Fibroblast of skin of right quadriceps (primary cell): Measurements from ENCODE around the gene AQP9.
"Not testable (repeated sequence)": the region's sequence is repeated elsewhere in the genome, so short reads cannot be mapped to it uniquely, and the experiment has no call there.

Source experiments
- DNase-seq: peaks from one replicate; pipeline ENCODE4 v3.0.0-alpha.2; 2013

The AQP9 gene

DNA sequence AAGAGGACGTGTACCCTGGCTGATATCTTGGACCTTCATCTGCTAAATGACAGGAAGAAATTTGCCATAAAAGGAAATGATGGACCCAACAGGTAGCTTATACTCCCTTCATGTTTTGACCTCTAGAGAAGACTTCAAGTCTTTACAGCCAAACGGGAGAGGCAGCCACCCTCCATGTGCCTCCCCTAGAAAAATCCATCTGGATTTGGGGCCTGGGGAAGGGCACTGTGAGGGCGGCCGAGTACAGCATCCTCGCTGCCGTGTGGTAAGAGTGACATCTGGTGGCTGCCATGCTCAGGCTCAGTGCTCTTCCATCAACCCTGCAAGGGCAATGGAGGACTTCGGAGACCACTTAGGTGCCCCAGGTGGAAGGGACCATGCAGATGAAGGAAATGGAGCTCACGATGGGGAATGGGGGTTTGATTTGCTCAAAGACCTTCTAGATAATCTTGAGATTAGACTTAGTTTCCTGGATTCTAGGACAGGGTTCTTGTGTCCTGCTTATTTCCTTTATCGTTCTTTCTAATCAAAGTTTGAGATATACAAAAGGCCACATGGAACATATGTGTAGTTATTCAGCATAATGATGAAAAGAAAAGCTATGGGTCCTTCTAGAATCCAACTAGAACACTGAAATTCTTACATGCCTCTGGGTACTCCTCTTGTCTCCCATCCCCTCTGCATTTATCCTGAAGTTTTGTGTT is 44.4 kb downstream of the AQP9 start:
- DNase-seq = peak; percentile 46

DNA sequence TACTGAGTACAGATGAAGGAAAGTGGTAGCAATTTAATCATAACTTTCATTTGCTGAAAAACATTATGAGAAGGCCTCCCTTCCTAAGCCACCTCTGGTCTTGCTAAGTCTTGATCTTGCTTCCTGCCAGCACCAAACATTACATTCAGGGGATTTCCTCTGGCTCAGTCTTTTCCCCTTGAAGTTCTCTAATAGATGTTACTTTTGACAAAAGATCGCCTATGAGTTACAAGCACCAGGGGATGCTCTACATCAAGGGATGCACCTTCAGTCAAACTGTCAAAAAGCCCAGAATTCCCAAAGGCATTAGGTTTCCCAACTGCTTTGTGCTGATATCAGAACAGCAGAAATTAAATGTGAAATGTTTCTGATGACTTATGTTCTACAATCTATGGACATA is 47.3 kb downstream of the AQP9 start:
- DNase-seq = no peak

DNA sequence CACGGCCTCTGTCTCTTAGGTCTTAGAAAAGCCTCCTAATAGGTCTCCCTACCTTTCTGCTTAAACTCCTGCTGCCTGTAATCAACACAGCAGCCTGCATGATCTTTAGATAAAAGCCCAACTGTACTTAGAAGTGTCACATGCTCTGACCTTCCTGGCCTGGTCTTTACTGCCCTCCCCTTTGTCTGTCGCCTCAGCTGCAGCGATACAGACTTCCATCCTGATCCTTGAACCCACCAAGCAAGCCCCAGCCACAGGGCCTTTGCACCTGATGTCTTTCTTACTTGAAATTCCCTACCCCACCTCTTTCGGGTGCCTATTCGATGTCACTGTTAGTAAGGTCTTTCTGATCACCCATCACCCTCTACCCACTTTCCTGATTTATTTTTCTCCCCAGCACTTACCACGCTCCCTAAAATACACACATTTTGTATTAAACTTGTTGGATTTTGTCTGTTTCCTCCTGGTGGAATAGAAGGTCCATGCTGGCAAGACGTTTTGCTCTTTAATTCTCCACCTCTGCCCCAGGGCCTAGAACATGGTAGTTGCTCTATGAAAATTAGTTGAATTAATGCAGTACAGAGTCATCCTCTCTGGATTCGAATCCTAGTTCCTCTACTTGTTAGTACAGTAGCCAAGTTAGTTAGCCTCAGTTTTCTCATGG is 51.1 kb downstream of the AQP9 start:
- no peak for DNase-seq

DNA sequence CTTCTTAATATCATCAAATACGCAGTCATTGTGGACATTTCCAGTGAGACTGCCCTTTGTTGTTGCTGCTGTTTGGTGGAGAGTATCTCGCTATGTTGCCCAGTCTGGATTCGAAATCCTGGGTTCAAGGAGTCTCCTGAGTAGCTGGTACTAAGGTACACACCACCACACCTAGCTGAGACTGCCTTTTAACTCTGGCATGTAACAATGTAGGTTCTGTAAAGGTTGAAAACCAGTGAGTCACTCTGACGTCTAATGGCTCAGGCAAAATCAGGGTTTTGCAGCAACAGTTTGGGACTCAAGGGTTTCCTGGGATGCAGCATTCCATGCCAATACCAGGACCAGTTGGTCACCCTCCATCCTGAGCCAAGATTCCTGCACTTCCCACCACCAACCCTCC is 52.2 kb downstream of the AQP9 start:
- no peak for DNase-seq

DNA sequence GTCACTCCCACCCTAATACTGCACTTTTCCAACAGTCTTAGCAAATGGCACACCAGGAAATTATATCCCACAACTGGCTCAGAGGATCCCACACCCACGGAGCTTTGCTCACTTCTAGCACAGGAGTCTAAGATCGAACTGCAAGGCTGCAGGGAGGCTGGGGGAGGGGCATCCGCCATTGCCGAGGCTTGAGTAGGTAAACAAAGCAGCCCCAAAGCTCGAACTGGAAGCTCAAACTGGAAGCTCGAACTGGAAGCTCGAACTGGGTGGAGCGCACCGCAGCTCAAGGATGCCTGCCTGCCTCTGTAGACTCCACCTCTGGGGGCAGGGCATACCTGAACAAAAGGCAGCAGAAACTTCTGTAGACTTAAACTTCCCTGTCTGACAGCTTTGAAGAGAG is 55.5 kb downstream of the AQP9 start:
- not testable (repeated sequence) for DNase-seq

DNA sequence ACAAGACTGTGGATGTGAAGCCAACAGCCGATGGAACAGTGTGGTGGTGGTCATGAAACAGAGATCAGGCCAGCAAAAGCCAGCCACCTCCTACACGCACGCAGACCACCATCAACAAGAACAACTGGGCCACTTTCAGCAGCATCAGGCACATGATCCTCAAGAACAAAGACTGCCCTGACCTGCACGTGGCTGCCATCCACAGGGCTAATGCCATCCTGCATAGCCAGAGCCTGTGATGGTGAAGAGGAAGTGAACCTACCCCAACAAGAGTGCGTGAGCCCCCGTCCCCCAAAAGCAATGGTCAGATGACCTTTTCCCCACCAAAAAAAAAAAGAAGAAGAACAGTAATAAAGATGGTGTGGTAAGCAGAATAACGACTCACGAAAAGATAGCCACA is 62.6 kb downstream of the AQP9 start:
- DNase-seq = no peak

DNA sequence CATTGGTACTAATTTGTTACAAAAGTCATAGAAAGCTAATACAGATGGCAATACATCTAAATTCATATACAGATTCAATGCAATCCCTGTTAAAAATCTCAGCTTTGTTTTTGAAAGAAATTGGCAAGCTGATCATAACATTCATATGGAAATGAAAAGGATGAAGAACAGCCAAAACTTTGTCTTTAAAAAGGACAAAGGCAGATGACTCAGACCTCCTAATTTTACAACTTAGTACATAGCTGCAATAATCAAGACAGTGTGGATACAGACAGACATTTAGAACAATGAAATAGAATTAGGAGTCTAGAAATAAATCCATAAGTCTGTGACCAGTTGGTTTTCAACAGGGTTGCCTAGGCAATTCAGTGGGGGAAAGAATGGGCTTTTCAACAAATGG is 63.3 kb downstream of the AQP9 start:
- DNase-seq = peak; percentile 81

DNA sequence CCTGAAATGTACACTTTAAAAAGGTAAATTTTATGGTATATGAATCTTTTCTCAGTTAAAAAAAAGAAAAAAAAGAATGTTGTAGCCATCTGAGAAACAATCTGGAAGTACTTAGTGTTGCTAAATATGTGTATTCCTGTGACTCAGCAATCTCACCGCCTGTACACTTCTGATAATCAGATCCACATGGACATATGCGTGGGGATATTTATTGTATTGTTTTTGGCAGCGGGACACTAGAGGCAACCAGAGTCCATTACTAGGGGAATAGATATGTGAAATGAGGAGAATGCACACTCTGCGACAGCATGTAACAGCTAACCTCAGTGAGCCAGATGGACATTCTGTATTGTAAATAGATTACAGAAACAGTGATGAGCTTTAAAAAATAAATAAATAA is 65.4 kb downstream of the AQP9 start:
- peak; percentile 100 for DNase-seq

DNA sequence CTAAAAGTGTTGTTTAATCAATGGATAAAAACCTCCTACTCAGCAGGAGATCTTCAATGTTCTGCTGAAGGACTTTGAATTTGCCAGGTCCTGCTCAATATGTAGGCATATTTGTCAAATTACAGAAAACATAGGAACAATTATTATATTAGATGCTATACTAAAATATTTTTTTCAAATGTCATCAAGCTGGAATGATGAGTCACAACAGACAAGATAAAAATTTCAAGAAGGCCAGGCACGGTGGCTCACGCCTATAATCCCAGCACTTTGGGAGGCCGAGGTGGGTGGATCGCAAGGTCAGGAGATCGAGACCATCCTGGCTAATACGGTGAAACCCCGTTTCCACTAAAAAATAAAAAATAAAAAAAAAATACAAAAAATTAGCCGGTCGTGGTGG is 68.0 kb downstream of the AQP9 start:
- DNase-seq = no peak

DNA sequence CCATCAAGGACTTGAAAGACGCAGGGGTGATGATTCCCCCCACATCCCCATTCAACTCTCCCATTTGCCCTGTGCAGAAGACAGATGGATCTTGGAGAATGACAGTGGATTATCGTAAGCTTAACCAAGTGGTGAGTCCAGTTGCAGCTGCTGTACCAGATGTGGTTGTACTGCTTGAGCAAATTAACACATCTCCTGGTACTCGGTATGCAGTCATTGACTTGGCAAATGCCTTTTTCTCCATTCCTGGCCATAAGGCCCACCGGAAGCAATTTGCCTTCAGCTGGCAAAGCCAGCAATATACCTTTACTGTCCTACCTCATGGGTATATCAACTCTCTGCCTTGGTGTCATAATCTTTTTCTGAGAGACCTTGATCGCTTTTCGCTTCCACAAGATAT is 70.0 kb downstream of the AQP9 start:
- not testable (repeated sequence) for DNase-seq

DNA sequence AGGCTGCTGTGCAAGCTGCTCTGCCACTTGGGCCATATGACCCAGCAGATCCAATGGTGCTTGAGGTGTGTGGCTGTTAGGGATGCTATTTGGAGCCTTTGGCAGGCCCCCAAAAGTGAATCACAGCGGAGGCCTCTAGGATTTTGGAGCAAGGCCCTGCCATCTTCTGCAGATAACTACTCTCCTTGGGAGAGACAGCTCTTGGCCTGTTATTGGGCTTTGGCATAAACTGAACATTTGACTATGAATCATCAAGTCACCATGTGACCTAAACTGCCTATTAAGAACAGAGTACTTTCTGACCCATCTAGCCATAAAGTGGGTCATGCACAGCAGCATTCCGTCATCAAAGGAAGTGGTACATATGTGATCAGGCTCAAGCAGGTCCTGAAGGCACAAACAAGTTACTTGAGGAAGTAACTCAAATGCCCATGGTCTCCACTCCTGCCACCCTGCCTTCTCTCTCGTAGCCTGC is 70.9 kb downstream of the AQP9 start:
- DNase-seq = peak; percentile 73

DNA sequence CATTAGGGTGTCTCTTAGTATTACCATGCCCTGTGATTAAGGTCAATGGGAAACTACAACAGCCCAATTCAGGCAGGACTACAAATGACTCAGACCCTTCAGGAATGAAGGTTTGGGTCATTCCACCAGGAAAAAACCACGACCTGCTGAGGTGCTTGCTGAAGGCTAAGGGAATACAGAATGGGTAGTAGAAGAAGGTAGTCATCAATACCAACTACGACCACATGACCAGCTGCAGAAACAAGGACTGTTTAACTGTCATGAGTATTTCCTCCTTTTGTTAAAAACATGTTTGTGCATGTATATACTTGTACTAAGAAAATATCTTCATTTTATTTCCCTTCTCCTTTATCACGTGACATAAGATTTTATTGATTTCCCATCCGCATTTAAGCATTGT is 71.8 kb downstream of the AQP9 start:
- DNase-seq = peak; percentile 32

DNA sequence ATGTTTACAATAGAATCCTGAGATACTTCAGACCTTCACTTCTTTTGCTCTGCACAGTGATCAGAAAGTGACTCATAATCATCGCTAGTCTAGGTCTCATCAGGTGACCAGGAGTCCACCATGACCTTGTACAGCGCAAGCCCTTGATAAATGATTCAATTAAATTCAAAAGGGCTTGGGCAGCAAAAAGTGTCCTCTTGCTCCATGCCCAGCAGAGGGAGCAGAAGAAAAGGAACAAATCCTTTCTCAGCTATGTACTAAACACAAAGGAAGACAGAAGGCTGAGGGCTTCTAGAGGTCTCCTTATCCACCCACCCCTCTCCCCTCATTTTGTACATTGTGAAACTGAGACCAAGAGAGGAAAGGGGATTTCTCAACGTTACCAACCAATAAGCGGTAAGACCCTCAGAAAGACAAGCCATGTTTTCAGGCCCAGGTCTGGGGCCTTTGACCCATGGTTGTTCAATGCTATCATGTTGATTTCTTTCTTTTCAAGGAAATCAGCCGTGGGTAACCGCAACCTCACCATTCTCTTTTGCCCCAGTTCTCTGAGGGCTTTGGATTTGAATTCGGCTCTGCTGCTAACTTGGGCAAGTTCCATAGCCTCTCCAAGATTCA is 74.8 kb downstream of the AQP9 start:
- peak; percentile 54 for DNase-seq

DNA sequence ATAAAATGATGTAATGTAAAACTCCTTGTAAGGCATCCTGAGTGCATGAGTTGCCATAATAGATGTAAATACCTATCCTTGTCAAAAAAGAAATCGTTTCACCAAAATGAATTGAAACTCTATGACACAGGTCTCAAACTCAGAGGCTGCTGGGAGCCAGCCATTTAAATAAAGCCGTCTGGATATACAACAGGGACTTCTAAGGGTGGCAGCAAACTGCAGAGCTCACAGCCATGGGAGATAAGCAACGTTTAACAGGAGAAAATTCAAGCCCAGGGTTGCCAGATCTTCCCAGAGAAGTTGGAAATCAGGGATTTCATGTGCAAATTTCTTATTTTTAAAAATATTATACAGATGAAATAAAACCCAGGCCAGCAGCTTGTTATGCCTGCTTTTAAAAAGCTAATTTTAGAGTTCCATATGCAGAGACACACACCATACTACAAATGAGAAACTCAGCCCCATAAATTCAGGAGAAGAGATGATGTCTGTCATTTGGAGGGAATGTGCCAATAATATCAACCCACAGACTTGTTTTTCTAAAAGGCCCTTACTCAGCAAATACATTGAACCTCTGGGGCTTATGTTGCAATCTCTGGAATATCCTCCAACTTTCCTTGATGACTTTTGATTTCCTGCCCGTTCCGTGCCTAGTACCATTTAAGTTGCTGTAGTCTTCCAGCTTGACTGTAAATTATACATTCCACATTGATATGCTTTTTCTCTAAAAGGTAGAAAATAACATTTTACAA is 75.6 kb downstream of the AQP9 start:
- DNase-seq = peak; percentile 88

DNA sequence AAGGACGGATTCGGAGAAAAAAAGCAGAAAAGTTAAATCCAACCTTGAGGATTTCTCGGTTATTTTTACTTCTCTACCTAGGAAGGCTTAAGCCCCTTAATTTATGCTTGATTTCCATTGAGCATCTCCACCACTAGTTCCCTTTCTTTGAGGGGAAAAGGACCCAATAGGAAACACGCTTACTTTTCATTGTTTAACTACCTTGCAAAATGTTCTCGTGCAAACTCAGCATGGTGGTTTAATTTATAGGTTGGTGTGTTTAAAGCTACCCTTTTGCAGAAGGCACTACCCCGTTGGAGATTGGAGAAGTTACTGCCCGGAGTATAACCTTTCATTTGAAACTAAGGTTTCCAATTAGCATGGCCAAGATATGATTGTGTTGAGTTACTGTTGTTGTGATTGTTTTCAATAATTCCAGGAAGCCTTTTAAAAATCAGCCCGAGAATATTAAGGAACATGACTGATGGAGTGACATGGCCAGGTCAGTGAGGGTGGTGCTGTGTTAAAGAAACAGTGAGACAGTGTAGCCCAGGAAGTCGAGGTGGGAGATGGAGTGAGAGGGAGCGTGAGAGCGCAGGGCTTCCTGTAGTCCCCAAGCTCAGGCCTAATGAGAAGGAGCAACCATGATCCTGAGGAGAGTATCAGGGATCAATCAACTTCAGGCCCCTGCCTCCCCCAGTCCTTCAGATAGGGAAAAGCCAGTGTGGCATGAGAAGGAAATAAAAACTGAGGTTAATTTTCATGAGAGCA is 76.6 kb downstream of the AQP9 start:
- DNase-seq = no peak

DNA sequence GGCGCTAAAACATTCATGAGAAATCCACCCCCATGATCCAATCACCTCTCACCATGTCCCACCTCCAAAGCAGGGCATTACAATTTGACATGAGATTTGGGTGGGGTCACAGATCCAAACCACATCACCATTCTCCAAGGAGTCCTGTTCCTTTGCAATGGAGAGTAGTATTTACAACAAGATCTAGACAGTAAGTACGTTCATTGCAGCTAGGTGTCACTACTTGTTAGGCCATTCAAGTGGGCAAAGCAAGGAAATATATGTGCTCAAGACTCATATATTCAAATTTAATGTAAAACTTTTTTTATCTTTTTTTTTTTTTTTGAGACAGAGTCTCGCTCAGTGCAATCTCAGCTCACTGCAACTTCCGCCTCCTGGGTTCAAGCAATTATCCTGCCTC is 79.3 kb downstream of the AQP9 start:
- DNase-seq = no peak

DNA sequence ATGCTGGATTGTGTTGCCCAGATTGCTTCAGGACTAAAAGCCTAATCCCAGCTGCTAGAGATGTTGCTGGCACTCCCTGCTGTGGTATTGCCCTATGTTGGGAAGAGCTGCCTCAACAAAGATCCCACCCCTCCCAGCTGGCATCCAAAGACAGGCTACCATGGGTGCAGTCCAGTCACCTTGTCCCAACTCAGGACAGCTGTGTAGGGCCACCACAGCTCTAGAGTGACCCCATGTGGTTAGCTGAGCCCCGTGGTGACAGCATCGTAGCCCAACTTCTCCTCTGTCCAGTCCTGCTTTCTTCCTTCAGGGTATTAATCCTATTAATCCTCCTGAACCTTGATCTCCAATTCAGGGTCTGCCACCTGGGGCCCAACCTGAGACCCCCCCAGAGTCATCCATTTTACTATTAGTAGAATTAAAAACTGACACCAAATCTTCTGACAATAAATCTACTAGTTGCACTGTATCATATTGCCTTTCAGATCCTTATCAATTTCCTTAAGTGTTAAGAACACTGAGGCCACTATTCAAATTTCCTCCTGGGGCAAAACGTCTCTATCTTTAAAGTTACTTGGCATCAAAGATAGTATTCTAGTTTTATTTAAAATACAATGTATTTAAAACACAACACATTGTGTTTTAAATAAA is 83.5 kb downstream of the AQP9 start:
- no peak for DNase-seq

DNA sequence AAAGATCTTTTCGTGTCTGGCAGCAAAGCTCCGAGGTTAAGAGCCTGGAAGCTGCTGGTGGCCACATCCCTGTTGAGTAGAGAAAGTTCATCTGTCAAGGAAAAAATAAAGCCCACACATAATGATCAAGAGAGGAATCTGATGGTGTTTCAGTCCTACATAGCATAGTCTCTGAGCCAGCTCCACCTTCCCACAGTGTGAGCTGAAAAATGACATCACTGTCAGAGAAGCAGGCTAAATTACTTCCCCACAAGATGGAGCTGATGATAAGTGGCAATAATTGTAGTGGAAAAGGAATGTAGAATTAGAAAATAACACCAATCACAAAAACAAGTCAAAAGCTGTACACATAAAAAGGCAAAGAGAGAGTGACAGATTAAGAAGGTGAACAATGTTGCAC is 84.5 kb downstream of the AQP9 start:
- DNase-seq = peak; percentile 65

DNA sequence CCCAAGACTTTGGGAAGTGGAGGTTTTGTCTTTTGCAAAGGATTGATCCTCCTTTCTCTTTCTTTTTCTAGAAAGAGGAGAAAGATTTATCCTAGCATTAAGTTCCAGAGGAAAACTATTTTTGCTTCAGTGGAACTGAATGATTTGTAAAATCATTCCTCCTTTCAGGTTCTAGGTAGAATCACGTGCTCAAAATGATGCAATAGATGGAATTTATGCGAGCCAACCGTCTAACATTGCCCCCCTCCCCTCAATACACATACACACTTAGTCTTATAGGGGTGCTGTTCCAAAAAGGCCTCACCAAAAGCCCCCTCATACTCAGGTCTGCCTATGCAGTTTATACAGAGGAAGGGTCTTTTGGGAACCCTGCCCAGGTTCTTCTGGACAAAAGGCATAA is 85.3 kb downstream of the AQP9 start:
- DNase-seq = no peak

DNA sequence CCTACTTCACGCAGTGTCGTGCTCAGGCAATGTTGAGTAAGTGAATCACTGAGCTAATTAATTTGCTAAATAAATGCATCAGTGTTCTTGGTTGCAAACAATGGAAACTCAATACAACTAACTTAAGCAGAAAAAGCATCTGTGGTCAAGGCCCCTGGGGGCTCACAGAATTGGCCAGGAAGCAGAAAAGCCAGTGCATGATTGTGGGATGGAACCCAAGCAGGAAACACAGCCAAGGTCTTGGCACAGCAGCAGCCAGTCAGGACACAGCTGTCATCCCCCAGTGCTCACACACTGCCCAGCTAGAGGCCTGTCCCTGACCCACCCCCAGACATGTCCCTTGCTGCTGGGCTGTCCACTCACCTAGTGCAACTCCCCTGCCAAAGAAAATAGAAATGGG is 85.9 kb downstream of the AQP9 start:
- peak; percentile 33 for DNase-seq

DNA sequence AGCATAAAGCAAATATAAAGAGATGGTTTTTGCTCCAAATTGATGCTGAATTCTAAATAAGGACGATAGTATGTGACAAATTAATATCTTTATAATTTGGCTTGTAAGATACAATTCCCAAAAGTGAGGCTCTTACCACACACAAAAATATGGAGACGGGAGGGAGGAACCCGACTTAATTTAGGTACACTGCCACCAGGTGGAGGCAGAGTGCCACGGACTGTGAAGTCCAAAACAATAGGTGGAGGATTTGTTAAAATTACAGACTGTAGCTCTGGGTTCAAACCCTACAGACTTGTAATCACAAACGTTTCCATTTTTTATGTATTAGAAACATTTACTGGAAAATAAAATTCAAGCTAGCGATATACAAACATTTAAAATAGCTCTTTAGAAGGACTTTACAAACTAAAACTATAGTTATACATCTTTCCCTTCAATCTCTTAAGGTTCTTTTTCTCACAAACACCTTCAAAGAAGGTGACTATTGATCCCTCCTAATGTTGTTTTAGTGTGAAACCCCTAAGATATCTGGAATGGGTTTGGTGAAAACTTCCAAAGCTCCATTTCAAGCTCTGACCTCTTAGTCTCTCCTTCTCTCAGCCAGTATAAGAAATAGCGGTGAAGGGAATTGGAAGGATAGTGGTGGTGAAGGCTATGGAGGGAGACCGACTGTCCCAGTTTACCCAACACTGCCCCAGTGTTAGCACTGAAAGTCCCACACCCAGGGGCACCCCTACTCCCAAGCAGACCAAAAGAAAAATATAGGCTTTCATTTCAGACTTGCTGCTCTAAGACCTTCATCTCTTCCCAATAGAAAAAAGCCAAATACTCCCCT is 89.7 kb downstream of the AQP9 start:
- peak; percentile 77 for DNase-seq
